Mesendoderm (in vitro differentiated cells): ENCODE data around the gene TMEM44.

Experiments
- DNase-seq: peaks from one replicate; pipeline ENCODE4 v3.0.0; 2013
- H2AK5ac ChIP-seq: 2 replicates; pipeline ENCODE4 v1.6.1; 2013; ENCODE audit warnings: low read length, inconsistent platforms
- H2BK120ac ChIP-seq: 2 replicates; pipeline ENCODE4 v1.6.1; 2013; ENCODE audit warnings: low read depth, mild to moderate bottlenecking, low read length, moderate library complexity, mixed read lengths
- H2BK15ac ChIP-seq: replicated peaks from 2 replicates; pipeline ENCODE4 v1.6.1; 2013; ENCODE audit warnings: low read depth, mild to moderate bottlenecking, moderate library complexity
- H2BK5ac ChIP-seq: 2 replicates; pipeline ENCODE4 v1.6.1; 2013; ENCODE audit warnings: low read length, inconsistent platforms
- H3K18ac ChIP-seq: 2 replicates; pipeline ENCODE4 v1.6.1; 2013; ENCODE audit warnings: mild to moderate bottlenecking, low read length, mixed read lengths
- H3K23ac ChIP-seq: one replicate; pipeline ENCODE4 v1.6.1; 2013; ENCODE audit warnings: low read length
- H3K27ac ChIP-seq: 2 replicates; pipeline ENCODE4 v1.5.1; 2013; ENCODE audit warnings: low read depth, mild to moderate bottlenecking, inconsistent platforms, low read length, moderate library complexity
- H3K27me3 ChIP-seq: 2 replicates; pipeline ENCODE4 v1.6.1; 2013; ENCODE audit warnings: low read length, control low read depth, mild to moderate bottlenecking, inconsistent platforms; ENCODE audit not compliant: insufficient read depth, poor library complexity
- H3K36me3 ChIP-seq: 2 replicates; pipeline ENCODE4 v1.6.1; 2013; ENCODE audit warnings: low read length, inconsistent platforms; ENCODE audit not compliant: control insufficient read depth, insufficient read depth
- H3K4ac ChIP-seq: one replicate; pipeline ENCODE4 v1.6.1; 2013; ENCODE audit warnings: low read depth, mild to moderate bottlenecking, low read length, moderate library complexity
- H3K4me1 ChIP-seq: 2 replicates; pipeline ENCODE4 v1.6.1; 2013; ENCODE audit warnings: low read depth, low read length, inconsistent platforms; ENCODE audit not compliant: control insufficient read depth
- H3K4me2 ChIP-seq: 2 replicates; pipeline ENCODE4 v1.6.1; 2013; ENCODE audit warnings: low read length
- H3K4me3 ChIP-seq: 2 replicates; pipeline ENCODE4 v1.5.1; 2013; ENCODE audit warnings: mild to moderate bottlenecking, low read length
- H3K56ac ChIP-seq: one replicate; pipeline ENCODE4 v1.6.1; 2013; ENCODE audit warnings: low read length
- H3K79me1 ChIP-seq: 2 replicates; pipeline ENCODE4 v1.6.1; 2013; ENCODE audit warnings: low read length, inconsistent platforms
- H3K79me2 ChIP-seq: 2 replicates; pipeline ENCODE4 v1.6.1; 2013; ENCODE audit warnings: mild to moderate bottlenecking, low read length; ENCODE audit not compliant: control insufficient read depth, insufficient read depth
- H3K9ac ChIP-seq: 2 replicates; pipeline ENCODE4 v1.6.1; 2013; ENCODE audit warnings: low read length, inconsistent platforms
- H4K5ac ChIP-seq: one replicate; pipeline ENCODE4 v1.6.1; 2013; ENCODE audit warnings: low read length
- H4K8ac ChIP-seq: one replicate; pipeline ENCODE4 v1.6.1; 2013; ENCODE audit warnings: low read depth, mild to moderate bottlenecking, control low read depth, low read length, moderate library complexity
- WGBS: extraction: QIAGEN DNeasy Blood & Tissue Kit; methylation state at CpG from one replicate; pipeline ENCODE4 v1.1.7; 2013; ENCODE audit warnings: low lambda C conversion rate, missing lambda C conversion rate; ENCODE audit not compliant: insufficient coverage; ENCODE audit errors: extremely low coverage; 5-methylcytosine and 5-hydroxymethylcytosine counted together

Gene TMEM44

DNA sequence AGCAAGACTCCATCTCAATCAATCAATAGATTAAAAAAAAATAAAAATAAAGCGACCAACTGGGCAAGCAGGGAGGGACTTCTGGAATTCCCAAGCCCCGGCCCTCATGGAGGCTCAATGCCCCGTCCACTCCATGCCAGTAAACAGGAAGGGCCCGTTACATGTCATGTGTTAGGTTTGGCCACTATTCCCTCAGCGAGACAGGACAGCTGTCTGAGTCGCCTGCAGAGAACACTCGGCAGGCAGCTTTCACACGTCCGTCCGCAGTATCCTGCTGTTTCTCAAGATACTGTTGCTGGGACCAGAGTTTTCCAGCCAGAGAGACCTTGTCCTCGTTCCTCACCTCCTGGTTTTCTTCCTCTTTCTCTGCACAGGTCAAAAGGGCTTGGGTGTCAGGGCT, 18.0 kb downstream of the TMEM44 start:
- H3K79me2 ChIP-seq = no peaks in the 10 kb centered on the region
- no peaks in the 10 kb centered on the region for H3K4me1 ChIP-seq
- no peak overlapping the region for H4K5ac ChIP-seq
- no peak overlapping the region for H2AK5ac ChIP-seq
- no peaks in the 10 kb centered on the region for H3K36me3 ChIP-seq
- H2BK5ac ChIP-seq = no peak overlapping the region
- no peaks in the 10 kb centered on the region for H3K79me1 ChIP-seq
- no peak overlapping the region for H3K23ac ChIP-seq
- H3K27me3 ChIP-seq = no peaks in the 10 kb centered on the region
- no peak overlapping the region for H3K4me3 ChIP-seq
- no CpG with 5 or more reads among the region's 11 CpGs for WGBS
- no peak overlapping the region for H4K8ac ChIP-seq
- H2BK15ac ChIP-seq = no peak overlapping the region
- no peak overlapping the region for H3K9ac ChIP-seq
- H3K27ac ChIP-seq = peak overlapping the region; percentile 1
- no peak overlapping the region for H3K18ac ChIP-seq
- H3K4me2 ChIP-seq = no peak overlapping the region
- DNase-seq = peak; percentile 39
- no peak overlapping the region for H3K4ac ChIP-seq
- H3K56ac ChIP-seq = no peak overlapping the region
- no peak overlapping the region for H2BK120ac ChIP-seq

- no peak overlapping the region for H3K18ac ChIP-seq
- no peak overlapping the region for H4K5ac ChIP-seq
- H3K4me3 ChIP-seq = no peak overlapping the region
- H3K9ac ChIP-seq = no peak overlapping the region
- no peaks in the 10 kb centered on the region for H3K27me3 ChIP-seq
- H2AK5ac ChIP-seq = no peak overlapping the region
- no peak overlapping the region for H3K4me2 ChIP-seq
- H3K36me3 ChIP-seq = no peaks in the 10 kb centered on the region
- H3K79me1 ChIP-seq = no peaks in the 10 kb centered on the region
- no peak overlapping the region for H3K4ac ChIP-seq
- H3K4me1 ChIP-seq = no peaks in the 10 kb centered on the region
- no peak overlapping the region for H4K8ac ChIP-seq
- no CpG with 5 or more reads among the region's 8 CpGs for WGBS
- H2BK120ac ChIP-seq = no peak overlapping the region
- H3K27ac ChIP-seq = no peak overlapping the region
- no peak for DNase-seq
- no peaks in the 10 kb centered on the region for H3K79me2 ChIP-seq
- no peak overlapping the region for H2BK15ac ChIP-seq
- no peak overlapping the region for H2BK5ac ChIP-seq
- H3K56ac ChIP-seq = no peak overlapping the region
- H3K23ac ChIP-seq = no peak overlapping the region
Measured at GRCh38 chr3:194612221-194612620, 21.0 kb downstream of the TMEM44 start.

DNA sequence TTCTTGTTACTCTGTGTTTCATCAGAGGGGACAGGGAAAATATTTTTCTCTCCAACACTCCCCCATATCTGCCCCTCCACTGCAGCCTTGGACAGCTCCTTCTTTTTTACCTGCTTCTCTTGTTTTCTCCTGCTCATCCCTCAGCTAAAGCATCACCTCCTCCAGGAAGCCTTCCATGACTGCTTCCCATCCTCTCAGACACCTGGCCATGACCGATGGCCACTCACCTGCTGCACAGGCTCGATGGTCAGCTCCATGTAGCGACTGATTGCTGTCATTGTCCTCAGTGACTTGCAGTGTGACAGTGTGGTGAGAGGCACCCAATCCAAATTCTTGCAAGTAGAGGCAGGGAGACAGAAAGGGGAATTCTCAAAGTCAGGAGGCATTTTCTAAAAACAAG, 22.5 kb downstream of the TMEM44 start:
- no peak overlapping the region for H3K18ac ChIP-seq
- H3K4ac ChIP-seq = no peak overlapping the region
- H2BK120ac ChIP-seq = no peak overlapping the region
- no peak overlapping the region for H2BK15ac ChIP-seq
- no peaks in the 10 kb centered on the region for H3K27me3 ChIP-seq
- no peak overlapping the region for H2AK5ac ChIP-seq
- no peak overlapping the region for H4K5ac ChIP-seq
- no peaks in the 10 kb centered on the region for H3K4me1 ChIP-seq
- no peaks in the 10 kb centered on the region for H3K79me2 ChIP-seq
- no peak overlapping the region for H3K9ac ChIP-seq
- no peak overlapping the region for H3K4me3 ChIP-seq
- no peak for DNase-seq
- H3K36me3 ChIP-seq = no peaks in the 10 kb centered on the region
- H2BK5ac ChIP-seq = no peak overlapping the region
- H3K56ac ChIP-seq = no peak overlapping the region
- no CpG with 5 or more reads among the region's 3 CpGs for WGBS
- H3K23ac ChIP-seq = no peak overlapping the region
- no peak overlapping the region for H4K8ac ChIP-seq
- H3K27ac ChIP-seq = no peak overlapping the region
- H3K4me2 ChIP-seq = no peak overlapping the region
- H3K79me1 ChIP-seq = no peaks in the 10 kb centered on the region

DNA sequence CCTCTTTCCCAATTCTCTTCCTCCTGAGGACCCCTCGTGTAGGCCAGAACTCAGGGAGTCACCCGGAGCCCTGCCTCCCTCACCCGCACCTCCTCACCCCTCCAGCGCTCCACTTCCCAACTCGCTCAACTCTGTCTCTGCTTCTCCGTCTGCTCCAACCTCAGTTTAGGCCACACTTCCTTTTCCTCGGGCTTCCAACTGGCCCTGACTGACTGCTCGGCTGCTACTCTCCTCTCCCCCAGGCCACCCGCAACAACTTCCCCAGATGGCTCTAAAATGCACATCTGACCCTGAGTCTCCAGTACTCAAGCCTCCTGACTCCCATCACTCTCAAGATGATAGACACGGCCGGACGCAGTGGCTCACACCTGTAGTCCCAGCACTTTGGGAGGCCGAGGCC, 23.6 kb downstream of the TMEM44 start:
- no peak overlapping the region for H2BK120ac ChIP-seq
- H3K36me3 ChIP-seq = no peaks in the 10 kb centered on the region
- H3K23ac ChIP-seq = no peak overlapping the region
- WGBS = no CpG with 5 or more reads among the region's 13 CpGs
- H2AK5ac ChIP-seq = no peak overlapping the region
- no peak overlapping the region for H2BK15ac ChIP-seq
- no peak overlapping the region for H4K8ac ChIP-seq
- H3K27ac ChIP-seq = no peak overlapping the region
- H3K18ac ChIP-seq = no peak overlapping the region
- H3K27me3 ChIP-seq = no peaks in the 10 kb centered on the region
- H3K9ac ChIP-seq = no peak overlapping the region
- H3K4me1 ChIP-seq = no peaks in the 10 kb centered on the region
- no peak overlapping the region for H3K56ac ChIP-seq
- H3K4me3 ChIP-seq = no peak overlapping the region
- no peaks in the 10 kb centered on the region for H3K79me1 ChIP-seq
- no peak overlapping the region for H3K4me2 ChIP-seq
- H4K5ac ChIP-seq = no peak overlapping the region
- H3K79me2 ChIP-seq = no peaks in the 10 kb centered on the region
- DNase-seq = no peak
- H3K4ac ChIP-seq = no peak overlapping the region
- H2BK5ac ChIP-seq = no peak overlapping the region

- H3K36me3 ChIP-seq = no peaks in the 10 kb centered on the region
- DNase-seq = no peak
- WGBS = no CpG with 5 or more reads among the region's 9 CpGs
Measured at GRCh38 chr3:194608981-194609380, 24.2 kb downstream of the TMEM44 start.

GRCh38 chr3:194607592-194608389, 25.4 kb downstream of the TMEM44 start:
- H3K36me3 ChIP-seq = no peaks in the 10 kb centered on the region

More at GRCh38 chr3:194608981-194609380, 24.2 kb downstream of the TMEM44 start:
- no peak overlapping the region for H3K18ac ChIP-seq
- H4K8ac ChIP-seq = no peak overlapping the region
- no peaks in the 10 kb centered on the region for H3K4me1 ChIP-seq
- no peak overlapping the region for H3K56ac ChIP-seq
- no peak overlapping the region for H2BK15ac ChIP-seq
- no peak overlapping the region for H3K4ac ChIP-seq
- H3K79me1 ChIP-seq = no peaks in the 10 kb centered on the region
- no peak overlapping the region for H2BK120ac ChIP-seq
- no peak overlapping the region for H3K4me3 ChIP-seq
- no peak overlapping the region for H3K27ac ChIP-seq
- no peak overlapping the region for H2AK5ac ChIP-seq
- H4K5ac ChIP-seq = no peak overlapping the region
- H3K23ac ChIP-seq = no peak overlapping the region
- H2BK5ac ChIP-seq = no peak overlapping the region
- no peak overlapping the region for H3K4me2 ChIP-seq
- no peaks in the 10 kb centered on the region for H3K27me3 ChIP-seq
- H3K9ac ChIP-seq = no peak overlapping the region
- H3K79me2 ChIP-seq = no peaks in the 10 kb centered on the region

More at GRCh38 chr3:194607592-194608389, 25.4 kb downstream of the TMEM44 start:
- no peak overlapping the region for H3K4ac ChIP-seq
- no peak overlapping the region for H4K5ac ChIP-seq
- no peak overlapping the region for H3K23ac ChIP-seq
- H2BK5ac ChIP-seq = no peak overlapping the region
- H3K18ac ChIP-seq = no peak overlapping the region
- H2BK120ac ChIP-seq = no peak overlapping the region
- no peaks in the 10 kb centered on the region for H3K4me1 ChIP-seq
- H3K27ac ChIP-seq = no peak overlapping the region
- H3K9ac ChIP-seq = no peak overlapping the region
- no peaks in the 10 kb centered on the region for H3K79me1 ChIP-seq
- H3K79me2 ChIP-seq = no peaks in the 10 kb centered on the region
- H3K56ac ChIP-seq = no peak overlapping the region
- H3K4me2 ChIP-seq = no peak overlapping the region
- WGBS = no CpG with 5 or more reads among the region's 10 CpGs
- no peak for DNase-seq
- H3K4me3 ChIP-seq = no peak overlapping the region
- H2AK5ac ChIP-seq = no peak overlapping the region
- no peaks in the 10 kb centered on the region for H3K27me3 ChIP-seq
- no peak overlapping the region for H4K8ac ChIP-seq
- H2BK15ac ChIP-seq = no peak overlapping the region
